Activated CD4-positive, alpha-beta T cell treated with anti-CD3 and anti-CD28 coated beads for 48 hours (primary cell): ENCODE results near the gene STXBP3.

Experiments used
- DNase-seq: peaks from one replicate; pipeline ENCODE4 v3.0.0-alpha.2; 2020

STXBP3 gene

GRCh38 chr1:108808438-108808837 is 62.0 kb downstream of the STXBP3 start:
- DNase-seq: no peak

GRCh38 chr1:108811611-108812010 is 65.1 kb downstream of the STXBP3 start:
- DNase-seq: no peak

- no peak for DNase-seq
Observed at GRCh38 chr1:108813326-108813725, 66.9 kb downstream of the STXBP3 start.

GRCh38 chr1:108814343-108815125 is 68.1 kb downstream of the STXBP3 start:
- no peak for DNase-seq

- DNase-seq: no peak
Observed at GRCh38 chr1:108815566-108815965, 69.1 kb downstream of the STXBP3 start.

GRCh38 chr1:108816049-108816893 is 69.8 kb downstream of the STXBP3 start:
- DNase-seq: no peak

- no peak for DNase-seq
Observed at GRCh38 chr1:108817016-108817415, 70.5 kb downstream of the STXBP3 start.

- no peak for DNase-seq
Observed at GRCh38 chr1:108817811-108818210, 71.3 kb downstream of the STXBP3 start.

- no peak for DNase-seq
Observed at GRCh38 chr1:108819878-108820277, 73.4 kb downstream of the STXBP3 start.

GRCh38 chr1:108823632-108824031 is 77.2 kb downstream of the STXBP3 start:
- DNase-seq: no peak

GRCh38 chr1:108824051-108824450 is 77.6 kb downstream of the STXBP3 start:
- no peak for DNase-seq

GRCh38 chr1:108826081-108826635 is 79.7 kb downstream of the STXBP3 start:
- no peak for DNase-seq

- DNase-seq: peak; percentile 70
Observed at GRCh38 chr1:108828074-108828961, 81.8 kb downstream of the STXBP3 start.

- DNase-seq: no peak
Observed at GRCh38 chr1:108829498-108829916, 83.0 kb downstream of the STXBP3 start.

GRCh38 chr1:108830119-108831008 is 83.9 kb downstream of the STXBP3 start:
- no peak for DNase-seq

- no peak for DNase-seq
Observed at GRCh38 chr1:108831225-108831624, 84.8 kb downstream of the STXBP3 start.

- DNase-seq: no peak
Observed at GRCh38 chr1:108832929-108833328, 86.5 kb downstream of the STXBP3 start.

- DNase-seq: no peak
Observed at GRCh38 chr1:108841703-108842102, 95.2 kb downstream of the STXBP3 start.

GRCh38 chr1:108842525-108843181 is 96.2 kb downstream of the STXBP3 start:
- no peak for DNase-seq

GRCh38 chr1:108843390-108844137 is 97.1 kb downstream of the STXBP3 start:
- no peak for DNase-seq
